Activated CD4-positive, alpha-beta T cell treated with anti-CD3 and anti-CD28 coated beads, Interleukin-2, amount 50 U/mL, for 16 hours (primary cell): ENCODE data around the gene TTBK1.
A peak's percentile ranks its signal among the peaks of the same experiment; 100 is the strongest.

Experiments used
- DNase-seq: peaks from one replicate; pipeline ENCODE4 v3.0.0-alpha.2; 2020

Gene TTBK1

GRCh38 chr6:43226192-43226851, 17.0 kb upstream of the TTBK1 start:
- DNase-seq, result no peak

- DNase-seq, result peak; percentile 84
Observed at GRCh38 chr6:43228951-43229802, 14.1 kb upstream of the TTBK1 start, which contains the start of gene DNPH1. Gene DNPH1 (minus strand): TSS chr6:43229481. CDS start chr6:43229456, 25 bp downstream.

GRCh38 chr6:43229803-43230620, 13.3 kb upstream of the TTBK1 start:
- no peak for DNase-seq

GRCh38 chr6:43231053-43231452, 12.2 kb upstream of the TTBK1 start:
- DNase-seq, result no peak

GRCh38 chr6:43231735-43232450, 11.4 kb upstream of the TTBK1 start:
- no peak for DNase-seq

- DNase-seq, result no peak
Observed at GRCh38 chr6:43235841-43236240, 7.4 kb upstream of the TTBK1 start.

- no peak for DNase-seq
Observed at GRCh38 chr6:43239054-43239453, 4.2 kb upstream of the TTBK1 start.

- no peak for DNase-seq
Observed at GRCh38 chr6:43240950-43241349, 2.3 kb upstream of the TTBK1 start.

GRCh38 chr6:43241446-43241845, 1.8 kb upstream of the TTBK1 start:
- no peak for DNase-seq

- no peak for DNase-seq
Observed at GRCh38 chr6:43243664-43244321, 512 bp downstream of the TTBK1 start.

- peak; percentile 43 for DNase-seq
Observed at GRCh38 chr6:43246301-43247113, 3.2 kb downstream of the TTBK1 start.

GRCh38 chr6:43247114-43247999, 4.1 kb downstream of the TTBK1 start:
- peak; percentile 88 for DNase-seq

GRCh38 chr6:43248101-43248500, 4.8 kb downstream of the TTBK1 start:
- no peak for DNase-seq

GRCh38 chr6:43248791-43249190, 5.5 kb downstream of the TTBK1 start:
- no peak for DNase-seq

- DNase-seq, result peak; percentile 18
Observed at GRCh38 chr6:43250992-43251373, 7.7 kb downstream of the TTBK1 start.

GRCh38 chr6:43253401-43253800, 10.1 kb downstream of the TTBK1 start:
- DNase-seq, result no peak

GRCh38 chr6:43254138-43254817, 11.0 kb downstream of the TTBK1 start:
- peak; percentile 35 for DNase-seq

GRCh38 chr6:43254846-43255245, 11.6 kb downstream of the TTBK1 start:
- DNase-seq, result no peak

- no peak for DNase-seq
Observed at GRCh38 chr6:43255408-43256054, 12.2 kb downstream of the TTBK1 start.
